NCI-H2196 treated with DMSO at 0.1 percent for 48 hours (cell line): ENCODE measurements around the gene ZNF423.
"Not testable (repeated sequence)": the region's sequence is repeated elsewhere in the genome, so short reads cannot be mapped to it uniquely, and the experiment has no call there.

Source experiments
- DNase-seq: peaks from one replicate; lab custom pipeline; 2025; ENCODE audit not compliant: unreplicated experiment; lab: John Stamatoyannopoulos, UW

The ZNF423 gene

DNA sequence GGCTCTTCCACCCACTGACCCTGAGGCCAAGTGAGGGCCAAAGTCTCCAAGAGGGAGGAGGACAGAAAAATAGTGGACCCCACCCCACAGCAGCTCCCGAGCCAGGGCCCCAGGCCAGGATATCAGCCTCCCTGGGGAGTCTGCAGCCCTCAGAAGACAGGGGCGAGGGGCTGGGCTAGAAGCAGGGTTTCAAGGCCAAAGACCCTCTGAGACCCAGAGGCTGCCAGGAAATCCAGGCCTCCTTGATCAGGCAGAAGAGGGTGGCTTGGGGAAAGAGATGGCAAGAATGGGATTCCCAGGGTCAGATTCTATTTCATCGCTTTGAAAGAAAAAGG lies 156.1 kb downstream of the ZNF423 start:
- no peak for DNase-seq

DNA sequence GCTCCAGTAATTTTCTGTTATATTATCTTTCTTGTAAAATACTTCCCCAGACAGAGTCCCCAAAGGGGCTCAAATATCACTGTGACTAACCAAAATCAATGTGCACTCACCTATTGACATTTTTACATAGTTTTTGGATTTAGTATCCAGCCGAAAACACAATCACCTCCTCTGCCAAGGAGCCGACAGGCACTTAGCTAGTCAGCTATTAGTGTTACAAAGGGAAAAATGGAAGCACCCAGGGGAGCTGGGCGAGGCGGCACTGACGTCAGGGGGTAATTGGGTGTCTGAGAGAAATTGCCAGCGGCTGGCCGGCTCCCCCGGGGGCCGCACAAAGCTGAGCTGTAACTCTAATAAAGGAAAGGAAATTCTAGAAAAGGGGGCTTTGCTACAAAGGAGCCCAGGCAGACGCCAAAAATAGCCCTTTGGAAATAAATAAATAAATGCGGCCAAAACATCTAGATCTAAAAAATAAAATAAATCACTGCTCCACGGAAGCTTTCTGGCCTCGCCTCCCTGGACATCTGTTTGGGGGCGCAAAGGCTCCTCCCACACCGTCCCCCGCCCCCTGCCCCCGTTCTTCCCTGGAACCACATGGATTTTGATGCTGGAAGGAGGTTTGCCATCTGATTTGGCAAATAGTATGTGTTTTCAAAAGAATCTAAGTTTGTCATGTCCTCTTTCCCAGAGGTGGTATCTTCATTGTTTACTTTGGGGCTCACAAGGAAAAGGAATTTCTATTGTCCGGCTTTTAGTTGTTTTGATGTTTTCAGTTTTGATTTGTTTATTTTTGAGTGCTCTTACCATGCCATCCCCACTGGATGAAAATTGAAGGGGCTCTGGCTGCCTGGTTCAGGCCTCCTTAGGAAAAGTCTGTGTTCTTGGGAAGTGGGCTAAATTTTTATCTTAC lies 156.7 kb downstream of the ZNF423 start:
- no peak for DNase-seq

DNA sequence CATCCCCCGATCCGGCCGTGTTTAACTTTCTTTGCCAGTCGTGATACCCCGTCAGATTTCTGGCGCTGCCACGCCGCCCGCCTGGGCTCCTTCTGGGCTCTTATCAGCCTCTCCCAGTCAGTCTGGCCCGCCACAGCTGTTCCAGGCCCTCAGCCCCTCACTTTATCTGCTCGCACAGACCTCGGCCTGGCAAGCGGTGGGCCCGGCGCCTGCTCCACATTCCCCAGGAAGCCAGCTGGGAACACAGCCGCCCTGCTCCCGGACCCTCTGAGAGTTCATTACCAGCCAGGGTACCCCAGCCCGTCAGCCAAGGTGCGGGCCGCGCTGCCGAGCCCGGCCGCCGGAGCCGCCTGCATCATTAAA lies 157.5 kb downstream of the ZNF423 start:
- DNase-seq = no peak

DNA sequence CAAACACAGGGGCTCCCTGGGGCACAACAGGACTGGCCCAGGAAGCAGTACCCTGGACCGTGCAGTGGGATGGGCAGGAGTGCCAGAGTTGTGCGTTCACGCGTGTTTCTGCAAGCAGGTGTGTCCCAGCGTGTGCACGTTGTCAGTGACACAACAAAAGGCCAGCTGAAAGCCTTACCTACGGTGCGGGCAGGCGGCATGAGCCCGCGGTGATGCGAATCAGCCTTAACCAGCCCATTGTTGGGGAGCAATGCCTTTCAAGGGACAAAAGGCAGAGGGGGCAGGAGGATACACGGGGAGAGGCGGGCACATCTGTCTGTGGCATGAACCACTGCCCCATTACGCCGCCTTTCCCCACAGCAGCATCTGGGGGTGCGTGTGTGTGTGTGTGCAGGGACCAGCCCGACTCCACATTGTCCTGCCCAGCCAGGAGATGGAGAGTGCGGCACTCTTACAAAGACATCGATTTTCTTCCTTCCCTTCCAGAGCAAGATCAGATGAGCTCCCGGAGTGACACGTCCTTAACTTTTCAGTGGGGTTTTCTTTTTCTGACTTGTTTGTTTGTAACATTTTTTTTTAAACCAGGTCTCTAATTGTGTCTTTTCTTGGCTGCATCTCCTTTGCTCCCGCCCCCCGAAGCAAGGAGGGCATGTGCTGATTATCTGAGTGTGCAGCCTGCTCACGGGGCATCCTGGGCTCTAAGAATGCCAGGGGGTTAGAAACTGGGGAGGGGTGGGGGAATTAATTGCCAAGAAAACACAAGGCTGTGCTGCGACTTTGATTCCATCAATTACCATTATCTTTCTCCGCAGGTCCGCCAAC lies 158.1 kb downstream of the ZNF423 start:
- no peak for DNase-seq

DNA sequence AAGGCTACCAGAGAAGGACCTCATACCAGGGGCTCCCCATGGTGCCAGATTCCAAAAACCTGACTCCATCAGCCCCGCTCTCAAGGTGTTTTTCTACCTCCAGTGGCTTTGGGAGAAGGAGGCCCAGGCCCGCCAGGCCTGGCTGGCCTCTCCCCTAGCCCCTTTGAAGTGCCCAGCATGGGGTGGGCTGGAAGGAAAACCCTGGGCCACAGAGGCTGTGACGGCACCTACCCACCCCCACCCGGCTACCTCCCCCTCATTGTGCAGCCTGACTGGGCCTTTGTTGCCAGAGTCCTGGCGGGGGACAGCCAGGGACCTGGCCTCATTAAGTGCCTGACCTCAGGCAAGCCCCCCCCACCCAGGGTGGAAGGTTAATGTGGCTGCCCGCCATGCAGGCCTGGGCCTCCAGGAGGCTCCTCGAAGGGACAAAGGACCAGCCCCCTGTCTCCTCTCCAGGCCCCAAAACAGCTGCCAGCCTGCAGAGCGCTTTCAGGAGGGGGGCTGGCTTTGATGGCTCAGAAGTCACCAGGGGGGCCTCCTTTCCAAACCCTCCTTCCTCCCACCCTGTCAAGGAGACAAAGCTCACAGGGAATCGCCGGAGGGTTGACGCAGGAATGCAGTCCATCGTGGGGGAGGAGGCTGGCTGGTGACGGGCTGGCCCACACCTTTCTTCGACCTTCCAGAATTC lies 159.4 kb downstream of the ZNF423 start:
- no peak for DNase-seq

DNA sequence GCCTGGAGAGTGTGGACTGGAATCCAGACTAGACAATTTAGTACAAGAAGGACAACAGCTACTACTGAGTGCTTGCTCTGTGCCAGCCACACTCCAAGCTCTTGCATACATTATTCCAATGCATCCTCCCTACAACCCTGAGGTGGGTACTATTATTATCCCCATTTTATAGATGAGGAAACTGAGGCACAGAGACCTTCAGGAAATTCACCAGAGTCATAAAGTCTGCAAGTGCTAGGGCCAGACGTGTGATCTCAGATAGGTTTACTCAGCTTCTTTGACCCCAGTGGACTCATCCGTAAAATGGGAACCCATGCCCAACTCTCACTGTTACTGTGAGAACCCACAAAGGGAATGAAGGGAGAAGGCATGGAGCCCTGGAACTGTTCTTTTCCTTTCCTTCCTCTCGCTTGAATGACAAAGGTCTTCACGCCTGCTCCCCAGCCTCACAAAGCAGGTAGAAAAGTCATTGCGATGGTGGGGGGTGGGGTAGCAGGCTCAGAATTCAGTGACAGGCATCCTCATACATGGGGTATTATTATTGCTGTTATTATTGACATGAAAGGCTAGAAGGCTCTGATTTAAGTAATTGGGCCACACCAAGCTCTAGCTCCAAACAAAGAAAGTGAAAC lies 160.0 kb downstream of the ZNF423 start:
- no peak for DNase-seq

DNA sequence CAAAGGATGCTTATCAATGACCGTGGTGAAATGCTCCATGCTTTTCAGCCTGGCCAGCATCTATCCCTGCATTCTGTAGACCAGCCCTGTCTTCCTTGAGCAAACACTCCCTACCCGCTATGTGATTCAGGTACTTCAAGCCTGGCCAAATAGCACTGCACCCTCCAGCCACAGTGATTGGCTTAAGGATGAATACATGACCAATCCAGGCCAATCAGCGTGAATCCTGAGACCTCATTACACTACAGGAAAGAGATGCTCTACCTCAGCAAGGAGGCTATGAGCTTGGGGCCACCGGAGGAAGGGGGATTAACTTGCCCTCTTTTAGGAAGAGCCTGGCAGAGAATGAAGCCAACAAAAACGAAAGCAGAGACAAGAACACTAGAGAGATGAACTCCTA lies 162.5 kb downstream of the ZNF423 start:
- no peak for DNase-seq

DNA sequence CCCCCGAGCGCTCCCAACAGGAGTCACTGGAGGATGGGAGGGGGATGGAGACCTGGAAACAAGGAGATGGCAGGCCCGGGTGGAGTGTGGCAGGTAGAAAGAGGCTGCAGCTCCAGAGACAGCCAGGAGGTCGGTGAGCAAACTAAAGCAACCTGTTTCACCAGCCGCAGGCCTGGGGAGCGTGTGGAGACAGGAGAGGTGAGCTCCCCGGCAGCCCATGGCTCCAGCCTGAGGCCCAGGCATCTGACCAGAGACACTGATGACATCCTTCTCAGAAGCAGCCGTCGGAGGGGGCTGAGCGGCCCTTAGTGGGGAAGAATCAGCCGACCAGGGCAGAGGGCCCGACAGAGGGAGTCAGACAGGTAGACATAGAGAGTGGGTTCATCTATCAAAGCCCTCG lies 165.1 kb downstream of the ZNF423 start:
- DNase-seq = no peak

DNA sequence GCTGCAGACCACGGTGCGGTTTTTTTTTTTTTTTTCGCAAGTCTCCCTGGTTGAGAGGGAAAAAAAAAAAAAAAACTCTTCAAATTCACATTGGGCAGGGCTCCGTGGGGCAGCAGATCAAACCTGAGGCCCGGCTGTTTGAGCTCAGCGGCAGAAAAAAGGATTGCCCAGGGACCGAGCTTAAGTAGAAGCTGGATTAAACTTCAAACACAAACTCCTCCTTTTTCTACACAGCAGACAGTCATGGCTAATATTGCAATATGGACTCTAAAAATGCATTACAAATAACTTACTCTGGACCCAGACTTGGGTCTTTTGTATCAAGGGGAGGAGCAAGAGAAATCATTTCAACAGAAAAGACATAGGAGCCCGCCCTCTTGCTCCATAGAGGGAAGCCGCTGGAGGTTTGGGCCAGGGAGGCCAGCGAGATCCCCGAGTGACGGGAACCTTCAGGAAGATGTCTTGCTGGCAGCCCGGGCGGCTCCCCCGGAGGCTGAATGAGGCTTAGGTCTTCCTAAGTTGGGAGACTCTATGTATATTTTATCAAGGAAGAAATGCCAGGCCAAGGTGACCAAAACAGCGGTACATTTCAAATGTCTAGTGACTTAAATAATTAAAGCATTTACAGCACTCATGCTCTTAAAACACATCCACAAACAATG lies 167.7 kb downstream of the ZNF423 start:
- no peak for DNase-seq

DNA sequence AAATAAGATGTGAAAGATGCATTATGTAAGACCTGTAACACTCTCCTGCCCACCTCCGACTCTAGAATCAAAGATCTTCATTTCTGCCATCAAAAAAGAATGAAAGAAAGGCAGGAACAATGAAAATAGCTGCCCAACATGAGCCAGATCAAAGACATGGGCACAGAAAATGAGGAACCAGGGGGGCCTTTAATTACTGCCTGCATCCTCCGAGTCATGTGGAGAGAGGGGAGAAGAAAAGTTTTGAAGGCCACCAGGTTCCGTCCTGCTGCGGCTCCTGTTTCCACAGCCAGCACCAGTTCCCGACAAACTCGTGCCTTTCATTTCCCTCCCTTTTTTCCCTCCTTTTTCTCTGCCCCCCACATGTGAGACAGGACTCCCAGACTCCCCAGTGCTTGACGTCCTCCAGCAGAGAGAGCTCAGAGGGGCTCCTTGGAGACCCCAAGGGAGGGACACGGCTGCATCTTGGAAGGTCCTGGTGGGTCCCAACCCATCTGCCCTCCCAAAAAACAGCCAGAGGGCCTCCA lies 168.4 kb downstream of the ZNF423 start:
- no peak for DNase-seq

DNA sequence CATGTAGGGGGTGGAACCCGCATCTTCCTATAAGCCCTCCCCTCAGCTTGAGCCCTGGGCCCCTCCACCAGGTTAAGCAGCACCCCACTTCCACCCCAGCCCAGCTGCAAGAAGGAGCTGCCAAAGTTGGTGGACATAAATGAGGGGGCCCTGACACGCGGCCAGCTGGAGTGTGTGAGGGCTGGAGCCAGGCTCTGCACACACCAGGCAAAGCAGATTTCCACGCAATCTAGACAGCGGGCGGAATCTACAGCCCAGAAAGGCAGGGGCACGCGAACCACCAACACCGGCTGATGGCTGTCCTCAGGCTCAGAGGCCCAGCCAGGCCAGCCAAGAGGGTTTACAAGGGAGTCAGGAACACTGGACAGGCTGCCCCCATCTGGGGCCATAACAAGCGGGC lies 171.2 kb downstream of the ZNF423 start:
- no peak for DNase-seq

DNA sequence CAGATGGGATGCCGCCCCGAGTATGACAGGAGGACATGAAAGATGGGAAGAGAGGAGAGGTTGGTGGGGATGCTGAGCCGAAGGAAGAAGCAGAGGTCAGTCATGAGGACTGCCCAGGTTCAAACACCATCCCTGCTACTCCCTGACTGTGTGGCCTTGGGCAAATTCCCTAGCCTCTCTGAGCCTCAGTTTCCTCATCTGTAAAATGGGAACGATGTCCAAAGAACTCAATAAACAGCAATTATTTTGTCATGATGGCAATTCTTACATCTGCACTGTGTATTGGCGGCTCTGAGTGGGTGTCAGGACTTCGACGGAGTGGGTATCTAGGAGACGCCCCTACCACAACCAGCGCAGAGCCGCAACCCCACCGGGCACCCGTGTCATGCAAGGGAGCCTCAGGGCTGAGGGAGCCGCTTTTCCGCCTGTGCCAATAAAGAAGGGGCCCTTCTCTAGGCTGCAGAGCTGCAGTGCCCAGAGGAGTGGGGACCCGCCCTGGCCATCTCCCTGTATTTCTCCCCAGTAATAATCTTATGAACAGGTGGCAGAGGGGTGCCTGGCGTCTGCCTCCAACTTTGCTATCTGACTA lies 173.2 kb downstream of the ZNF423 start:
- DNase-seq = no peak

DNA sequence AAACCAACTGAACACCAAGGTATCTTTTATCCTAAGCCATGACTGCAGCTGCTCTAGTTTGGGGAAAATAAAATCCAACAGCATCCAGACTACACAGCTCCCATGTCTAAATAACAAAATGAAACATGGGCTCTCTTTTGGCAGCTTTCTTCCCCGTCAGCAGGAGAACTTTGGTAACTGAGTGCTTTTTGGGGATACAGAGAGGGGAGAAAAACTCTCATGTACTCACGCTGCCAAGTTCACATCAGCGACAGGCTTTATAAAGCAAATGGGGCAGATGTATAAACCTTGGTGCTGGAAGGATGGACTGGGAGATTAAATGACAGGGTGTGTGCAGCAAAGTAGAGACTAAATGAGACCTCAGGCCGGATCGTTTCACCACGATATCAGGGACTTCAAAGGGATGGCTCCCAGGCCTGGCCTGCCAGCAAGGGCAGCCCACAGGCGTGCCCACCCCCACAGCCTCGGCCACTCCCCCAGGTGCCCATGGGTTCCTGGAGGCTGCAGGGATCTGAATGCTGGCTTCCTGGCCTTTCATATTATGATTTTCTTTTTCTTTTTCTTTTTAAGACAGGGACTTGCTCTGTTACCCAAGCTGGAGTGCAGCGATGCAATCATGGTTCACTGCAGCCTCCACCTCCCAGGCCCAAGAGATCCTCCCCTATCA lies 174.6 kb downstream of the ZNF423 start:
- no peak for DNase-seq

DNA sequence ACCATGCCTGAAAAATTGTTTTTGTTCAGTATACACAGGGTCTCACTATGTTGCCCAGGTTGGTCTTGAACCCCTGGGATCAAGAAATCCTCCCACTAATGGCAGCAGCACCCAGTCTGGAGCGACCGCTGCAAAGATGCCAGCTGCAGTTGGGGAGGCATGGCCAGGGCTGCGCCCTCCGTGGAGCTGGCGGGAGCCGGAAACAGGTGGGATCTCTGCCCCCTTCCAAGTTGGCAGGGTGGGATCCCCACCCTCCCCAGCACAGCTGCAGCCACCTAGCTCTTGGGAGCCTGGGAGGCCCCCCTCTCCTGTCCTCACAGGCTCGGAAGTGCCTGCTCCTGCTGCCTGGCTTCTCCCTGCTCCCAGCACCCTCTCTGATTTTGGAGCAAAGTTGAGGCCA lies 176.8 kb downstream of the ZNF423 start:
- DNase-seq = no peak

DNA sequence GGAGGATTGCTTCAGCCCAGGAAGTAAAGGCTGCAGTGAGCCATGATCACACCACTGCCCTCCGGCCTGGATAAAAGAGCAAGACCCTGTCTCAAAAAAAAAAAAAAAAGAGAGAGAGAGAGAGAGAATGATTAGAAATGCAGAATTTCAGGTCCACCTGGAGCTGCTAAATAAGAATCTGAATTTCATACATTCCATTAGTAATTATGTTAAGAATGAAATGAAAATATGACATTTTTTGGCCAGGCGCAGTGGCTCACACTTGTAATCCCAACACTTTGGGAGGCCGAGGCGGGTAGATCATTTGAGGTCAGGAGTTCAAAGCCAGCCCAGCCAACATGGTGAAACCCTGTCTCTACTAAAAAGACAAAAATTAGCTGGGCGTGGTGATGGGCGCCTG lies 178.3 kb downstream of the ZNF423 start:
- DNase-seq = not testable (repeated sequence)

DNA sequence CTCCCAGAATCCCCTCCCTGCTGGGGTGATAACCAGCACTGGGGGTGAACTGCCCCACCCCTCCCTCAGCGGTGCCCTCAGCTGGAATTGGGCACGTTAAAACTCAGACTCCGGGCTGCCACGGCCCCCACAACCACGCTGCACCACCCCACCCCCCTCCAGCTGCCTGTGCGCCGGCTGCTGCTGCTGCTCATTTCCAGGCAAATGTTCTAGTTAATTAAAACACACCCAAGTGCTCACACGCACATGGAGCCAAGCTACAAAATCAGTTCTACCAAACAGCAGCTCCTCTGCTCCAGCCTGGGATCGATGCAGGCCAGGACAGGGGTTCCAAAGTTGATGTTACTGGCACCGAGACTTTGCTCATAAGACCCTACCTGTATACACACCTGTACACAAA lies 180.5 kb downstream of the ZNF423 start:
- no peak for DNase-seq

DNA sequence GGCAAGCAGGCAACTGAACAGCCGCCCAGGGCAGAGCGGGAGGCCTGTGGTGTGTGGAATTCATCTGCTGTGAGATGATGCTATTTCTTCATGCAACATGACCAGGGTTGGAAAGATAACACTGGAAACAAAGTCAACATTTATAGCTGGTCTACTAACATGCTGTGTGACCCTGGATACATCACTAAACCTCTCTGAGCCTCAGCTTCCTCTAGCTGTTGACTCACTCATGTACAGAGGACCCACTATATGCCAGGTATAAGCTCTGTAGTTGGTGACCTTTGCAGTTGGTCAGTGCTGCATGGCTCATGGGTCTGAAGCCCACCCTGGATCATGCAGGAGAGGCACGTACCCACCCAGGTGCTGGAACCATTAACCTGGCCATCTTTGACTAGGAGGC lies 180.9 kb downstream of the ZNF423 start:
- DNase-seq = no peak

DNA sequence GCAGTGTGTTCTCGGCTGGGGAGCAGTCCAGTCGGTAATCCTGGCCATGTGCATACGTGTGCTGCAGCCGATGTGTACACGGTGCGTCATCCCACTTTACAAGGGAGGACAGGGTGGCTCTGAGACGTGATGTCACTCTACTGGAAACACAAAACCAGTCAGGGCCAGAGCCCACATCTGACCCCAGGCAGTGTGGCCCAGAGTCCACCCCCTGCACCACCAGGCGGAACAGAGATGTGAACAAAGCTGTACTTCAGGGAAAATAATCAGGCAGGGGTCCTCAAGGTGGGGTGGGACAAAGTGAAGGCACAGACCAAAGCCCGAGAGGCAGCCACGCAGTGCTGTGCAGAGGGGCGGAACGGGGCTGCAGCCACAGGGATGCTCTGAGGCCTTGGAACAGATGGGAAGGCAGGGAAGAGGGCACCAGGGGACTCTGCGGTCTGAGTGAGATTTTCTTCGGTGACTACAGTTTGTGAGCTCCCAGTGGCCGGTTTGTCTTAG lies 181.5 kb downstream of the ZNF423 start:
- DNase-seq = no peak

DNA sequence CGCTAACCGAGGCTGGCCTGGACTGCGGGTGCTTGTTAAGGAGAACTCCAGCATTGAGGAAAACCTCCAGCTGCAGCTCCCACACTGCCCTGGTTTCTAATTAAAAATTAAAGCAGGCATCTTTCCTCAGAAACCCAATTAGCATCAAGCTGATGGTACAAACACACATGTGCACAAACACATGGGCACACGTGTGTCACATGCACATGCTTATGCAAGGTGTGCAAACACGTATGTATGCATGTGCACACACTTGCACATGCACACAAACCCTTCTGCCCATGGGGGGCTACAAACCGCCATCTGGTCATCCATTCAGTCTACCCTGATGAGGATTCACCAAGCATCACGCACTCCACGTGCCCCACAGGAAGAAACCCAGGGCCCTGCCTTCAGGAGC lies 182.5 kb downstream of the ZNF423 start:
- DNase-seq = no peak

DNA sequence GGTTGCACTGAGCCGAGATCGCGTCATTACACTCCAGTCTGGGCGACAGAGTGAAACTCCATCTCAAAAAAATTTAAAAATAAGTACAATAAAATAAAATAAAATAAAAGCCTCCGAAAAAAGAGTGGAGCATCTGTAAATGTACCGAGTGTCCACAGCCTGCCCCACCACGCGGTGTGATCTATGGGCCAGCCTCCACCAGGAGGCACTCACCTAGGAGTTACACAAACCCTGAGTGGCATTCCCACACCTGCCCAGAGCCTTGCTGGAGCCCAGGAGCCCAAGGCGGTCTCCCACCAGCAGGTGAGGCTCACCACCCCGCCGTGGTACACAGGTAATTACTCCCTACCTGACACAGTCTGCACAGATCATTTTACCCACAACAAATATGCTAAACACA lies 183.2 kb downstream of the ZNF423 start:
- no peak for DNase-seq
